ENCODE data around the gene CPOX.

CPOX gene

DNA sequence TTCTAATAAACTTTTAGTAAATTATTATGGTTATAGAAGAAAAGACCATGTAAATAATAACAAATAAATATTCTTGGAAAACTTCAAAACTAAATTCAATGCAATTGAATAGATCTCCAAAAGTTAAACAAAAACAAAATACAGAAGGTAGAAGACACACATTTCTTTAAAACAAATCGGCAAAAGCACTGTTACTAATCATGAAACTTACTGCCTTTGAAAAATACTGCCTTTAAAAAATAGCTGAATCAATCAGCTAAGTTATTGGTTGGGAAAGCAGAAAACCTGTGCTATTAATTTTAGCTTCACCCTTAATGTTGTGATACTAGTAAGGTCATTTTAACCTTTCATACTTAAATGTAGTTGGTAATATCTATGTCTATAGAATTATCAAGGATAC lies 58.7 kb downstream of the CPOX start:
- DNase-seq (ENCODE audit: low spot score): no peak

DNA sequence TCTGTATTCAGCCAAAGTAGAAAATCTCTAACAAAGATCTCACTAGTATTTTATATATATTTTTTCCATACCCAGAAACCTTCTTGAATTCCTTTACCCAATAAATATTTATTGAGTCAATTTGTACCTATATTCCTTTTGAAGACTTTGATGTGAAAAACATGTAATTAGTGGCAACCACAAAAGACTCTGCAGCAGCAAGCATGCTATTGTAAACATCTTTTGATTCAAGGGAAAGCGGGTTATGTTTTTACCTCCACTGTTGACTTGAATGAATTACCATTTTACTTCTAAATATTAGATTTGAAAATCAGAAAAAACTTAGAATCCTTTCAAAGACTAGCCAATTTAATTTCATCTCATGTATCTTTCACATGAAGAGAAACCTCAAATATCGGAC lies 59.2 kb downstream of the CPOX start:
- DNase-seq (ENCODE audit: low spot score): no peak

DNA sequence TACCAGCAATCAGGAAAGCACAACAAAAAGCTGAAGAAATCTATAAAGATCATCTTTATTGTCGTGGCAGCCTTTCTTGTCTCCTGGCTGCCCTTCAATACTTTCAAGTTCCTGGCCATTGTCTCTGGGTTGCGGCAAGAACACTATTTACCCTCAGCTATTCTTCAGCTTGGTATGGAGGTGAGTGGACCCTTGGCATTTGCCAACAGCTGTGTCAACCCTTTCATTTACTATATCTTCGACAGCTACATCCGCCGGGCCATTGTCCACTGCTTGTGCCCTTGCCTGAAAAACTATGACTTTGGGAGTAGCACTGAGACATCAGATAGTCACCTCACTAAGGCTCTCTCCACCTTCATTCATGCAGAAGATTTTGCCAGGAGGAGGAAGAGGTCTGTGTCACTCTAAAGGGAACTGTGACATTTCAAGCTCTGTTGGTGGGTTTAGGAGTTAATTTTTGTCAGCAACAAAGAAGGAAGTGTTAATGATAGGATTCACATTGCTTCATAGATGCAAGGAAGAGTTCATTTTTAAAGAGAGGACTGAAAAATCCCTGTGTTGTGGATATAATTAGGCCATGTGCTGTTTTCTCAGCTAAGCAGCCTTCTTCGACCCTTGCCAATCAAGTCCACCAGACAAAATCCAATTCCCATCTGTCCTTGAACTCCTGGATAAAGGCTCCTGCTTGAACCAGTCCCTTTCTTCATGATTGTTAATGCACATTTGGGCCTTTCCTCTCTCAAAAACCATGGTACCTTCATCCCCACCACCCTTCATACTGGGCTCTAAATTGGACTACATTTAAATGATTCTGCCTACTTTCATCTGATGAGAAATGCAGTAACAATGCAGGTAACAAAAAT lies 60.5 kb downstream of the CPOX start:
- no peak for DNase-seq (ENCODE audit: low spot score)

DNA sequence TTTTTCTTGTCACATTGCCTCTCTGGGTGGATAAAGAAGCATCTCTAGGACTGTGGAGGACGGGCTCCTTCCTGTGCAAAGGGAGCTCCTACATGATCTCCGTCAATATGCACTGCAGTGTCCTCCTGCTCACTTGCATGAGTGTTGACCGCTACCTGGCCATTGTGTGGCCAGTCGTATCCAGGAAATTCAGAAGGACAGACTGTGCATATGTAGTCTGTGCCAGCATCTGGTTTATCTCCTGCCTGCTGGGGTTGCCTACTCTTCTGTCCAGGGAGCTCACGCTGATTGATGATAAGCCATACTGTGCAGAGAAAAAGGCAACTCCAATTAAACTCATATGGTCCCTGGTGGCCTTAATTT lies 61.2 kb downstream of the CPOX start:
- DNase-seq (ENCODE audit: low spot score): no peak

DNA sequence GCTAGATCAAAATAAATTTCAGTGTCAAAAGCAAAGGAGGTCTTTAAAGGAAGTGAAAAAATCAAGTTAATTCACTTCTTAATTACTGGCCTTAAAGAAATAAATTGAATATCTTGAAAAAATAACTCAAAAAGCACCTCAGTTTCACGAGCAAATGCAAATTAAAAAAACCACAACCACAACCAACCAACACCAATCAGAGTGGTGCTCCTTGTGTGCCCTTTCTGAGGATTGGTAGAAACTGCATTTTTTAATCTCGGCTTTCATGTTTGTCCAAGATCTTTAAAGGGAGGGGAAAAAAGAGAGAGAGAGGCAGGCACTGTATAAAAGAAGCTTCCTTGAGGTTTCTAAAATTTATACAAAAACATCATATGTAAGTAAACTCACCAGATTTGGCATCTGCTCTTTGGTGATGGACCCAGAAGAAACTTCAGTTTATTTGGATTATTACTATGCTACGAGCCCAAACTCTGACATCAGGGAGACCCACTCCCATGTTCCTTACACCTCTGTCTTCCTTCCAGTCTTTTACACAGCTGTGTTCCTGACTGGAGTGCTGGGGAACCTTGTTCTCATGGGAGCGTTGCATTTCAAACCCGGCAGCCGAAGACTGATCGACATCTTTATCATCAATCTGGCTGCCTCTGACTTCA lies 61.7 kb downstream of the CPOX start, which contains the start of gene GPR15:
Gene GPR15 (plus strand): TSS at position 357 of the 653 bp plus-strand sequence. CDS start 56 bp downstream, at position 413.
- DNase-seq (ENCODE audit: low spot score): no peak

DNA sequence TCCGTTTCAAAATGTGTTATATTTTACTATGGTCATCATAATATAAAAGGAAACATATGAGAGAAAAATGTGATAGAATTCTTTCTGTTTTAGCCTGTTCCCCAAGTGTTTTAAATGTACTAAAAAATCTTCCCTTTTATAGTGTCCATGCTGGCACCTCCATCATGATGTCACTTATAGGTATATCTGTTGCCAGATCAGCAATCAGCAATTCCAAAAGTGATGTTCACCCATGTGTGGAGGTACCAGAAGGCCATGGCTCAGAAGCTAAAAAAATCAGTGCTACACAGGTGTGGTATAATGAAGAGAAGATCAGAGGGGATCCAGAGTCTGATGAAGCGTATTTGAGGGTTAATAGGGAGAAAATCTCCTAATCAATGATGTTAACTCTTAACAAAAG lies 62.7 kb downstream of the CPOX start:
- no peak for DNase-seq (ENCODE audit: low spot score)

DNA sequence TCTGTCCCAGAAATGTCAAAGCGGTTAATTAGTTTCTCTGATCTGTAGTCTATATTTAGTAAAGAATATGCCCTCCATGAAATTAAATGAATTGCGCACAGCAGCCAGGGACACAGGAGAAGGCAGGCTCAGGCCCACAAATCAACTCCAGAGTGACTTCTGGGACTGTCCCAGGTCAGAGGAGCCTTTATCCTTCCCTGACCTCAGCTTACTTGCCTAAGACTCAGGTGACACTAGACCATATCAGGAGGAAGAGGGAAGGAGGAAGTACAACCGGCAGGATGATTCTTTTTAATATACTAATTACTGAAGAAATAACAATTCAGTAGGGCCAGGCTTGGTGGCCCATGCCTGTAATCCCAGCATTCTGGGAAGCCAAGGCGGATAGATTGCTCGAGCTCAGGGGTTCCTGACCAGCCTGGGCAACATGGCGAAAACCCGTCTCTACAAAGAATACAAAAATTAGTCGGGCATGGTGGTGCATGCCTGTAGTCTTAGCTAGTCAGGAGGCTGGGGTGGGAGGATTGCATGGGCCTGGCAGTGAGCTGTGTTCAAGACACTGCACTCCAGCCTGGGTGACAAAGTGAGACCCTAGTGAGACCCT lies 63.5 kb downstream of the CPOX start:
- DNase-seq (ENCODE audit: low spot score): no peak
